Right renal pelvis (tissue), 4 donors: ENCODE results near the gene EXOC3L4. TPM values are rescaled to one million over a fixed set of nuclear protein-coding genes. Genes with fewer than 3 reads are reported as not detected.
"Not testable (repeated sequence)": the region's sequence is repeated elsewhere in the genome, so short reads cannot be mapped to it uniquely, and the experiment has no call there.

ENCODE experiments used
- DNase-seq, 4 donors: peaks; one replicate each; pipeline ENCODE4 v3.0.0-alpha.2; 2013; ENCODE audit warnings: low read depth in 4 of 4, low spot score in 3 of 4, missing footprints in 1 of 4
- polyA plus RNA-seq, 4 donors: library from polyadenylated mRNA; unstranded; fragments of 120-200 nt; gene quantifications; one replicate each; pipeline ENCODE4 v1.2.1, GENCODE V29; 2013; ENCODE audit not compliant: insufficient read length in 4 of 4

The EXOC3L4 gene
- polyA plus RNA-seq, 4 donors, result 1.5 to 3.8 (median 2.7) TPM

GRCh38 chr14:103103461-103104388 is 9.2 kb downstream of the EXOC3L4 start:
- no peak for DNase-seq

- DNase-seq, result no peak
Observed at GRCh38 chr14:103104389-103104653, 9.8 kb downstream of the EXOC3L4 start.

GRCh38 chr14:103104654-103105452 is 10.3 kb downstream of the EXOC3L4 start:
- no peak for DNase-seq

- no peak for DNase-seq
Observed at GRCh38 chr14:103105580-103106150, 11.1 kb downstream of the EXOC3L4 start.

- DNase-seq, result no peak
Observed at GRCh38 chr14:103107455-103107854, 12.9 kb downstream of the EXOC3L4 start.

- no peak for DNase-seq
Observed at GRCh38 chr14:103107941-103108748, 13.6 kb downstream of the EXOC3L4 start.

GRCh38 chr14:103108749-103109207 is 14.3 kb downstream of the EXOC3L4 start:
- no peak for DNase-seq

GRCh38 chr14:103109535-103110441 is 15.3 kb downstream of the EXOC3L4 start:
- no peak for DNase-seq

- no peak for DNase-seq
Observed at GRCh38 chr14:103110681-103111231, 16.2 kb downstream of the EXOC3L4 start.

GRCh38 chr14:103111232-103111868 is 16.8 kb downstream of the EXOC3L4 start:
- no peak for DNase-seq

GRCh38 chr14:103112400-103113243 is 18.1 kb downstream of the EXOC3L4 start:
- no peak for DNase-seq

GRCh38 chr14:103113303-103113702 is 18.8 kb downstream of the EXOC3L4 start:
- DNase-seq, result no peak

GRCh38 chr14:103113774-103114173 is 19.2 kb downstream of the EXOC3L4 start:
- no peak for DNase-seq

GRCh38 chr14:103115086-103115679 is 20.7 kb downstream of the EXOC3L4 start:
- not testable (repeated sequence) for DNase-seq

- DNase-seq, result no peak
Observed at GRCh38 chr14:103115845-103116572, 21.5 kb downstream of the EXOC3L4 start.

- DNase-seq, result no peak
Observed at GRCh38 chr14:103116636-103117035, 22.1 kb downstream of the EXOC3L4 start.

- DNase-seq, result not testable (repeated sequence)
Observed at GRCh38 chr14:103117499-103117898, 23.0 kb downstream of the EXOC3L4 start.
